Measurements from ENCODE around the gene MYBPC2.

DNA sequence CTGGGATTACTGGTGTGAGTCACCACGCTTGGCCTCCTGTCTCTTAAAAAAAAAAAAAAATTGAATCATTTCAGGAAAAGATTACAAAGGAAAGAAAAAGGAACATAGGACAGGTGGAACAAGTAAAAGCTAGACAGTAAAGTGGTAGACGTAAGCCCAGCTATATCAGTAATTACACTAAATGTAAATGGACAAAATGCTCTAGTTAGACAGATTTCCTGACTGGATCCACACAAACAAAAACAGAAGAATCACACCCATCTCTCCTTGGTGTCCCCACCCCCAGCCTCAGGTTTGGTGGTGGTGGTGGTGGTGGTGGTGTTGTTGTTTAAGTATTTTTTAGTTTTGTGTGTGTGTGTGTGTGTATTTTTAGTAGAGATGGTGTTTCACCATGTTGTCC is 20.3 kb upstream of the MYBPC2 start:
- TF ChIP-seq POLR2A (IDR thresholded peaks at IDR 0.05): no peak
- no peak for TF ChIP-seq CTCF (IDR thresholded peaks at IDR 0.05)

All from lower leg skin (tissue), 3 donors.